A673 (cell line): ENCODE data around the gene SLC25A41. TPM values are rescaled to one million over a fixed set of nuclear protein-coding genes. Genes with fewer than 3 reads are reported as not detected.

Experiments
- BruUV-seq: library from RNA; stranded (reverse); fragments of 400-500 nt; replicated peaks from 2 replicates; lab custom pipeline; 2021; lab: Mats Ljungman, UMichigan
- CTCF ChIA-PET: fragments of 300-600 bp; sonication (Branson Sonifier 250); formaldehyde crosslinking; loops from one replicate; lab custom pipeline; 2022; ENCODE audit warnings: antibody characterized with exemption; lab: Charles Lee
- POLR2A ChIA-PET: fragments of 300-600 bp; sonication (Branson Sonifier 250); formaldehyde crosslinking; loops from one replicate; lab custom pipeline; 2022; ENCODE audit warnings: antibody characterized with exemption; ENCODE audit not compliant: low non-redundant PET; lab: Charles Lee
- DNase-seq: peaks from one replicate; pipeline ENCODE4 v3.0.0-alpha.2; 2015; ENCODE audit warnings: low spot score
- H3K27ac ChIP-seq: fragments of 200-600 bp; sonication (generic); 2 replicates; pipeline ENCODE4 v1.5.1; 2016; ENCODE audit warnings: mixed run types, low read depth, mild to moderate bottlenecking, mixed read lengths, antibody characterized with exemption, low read length; ENCODE audit not compliant: poor library complexity, severe bottlenecking
- H3K27me3 ChIP-seq: fragments of 200-600 bp; sonication (generic); replicated peaks from 2 replicates; pipeline ENCODE4 v1.6.1; 2017; ENCODE audit warnings: mixed run types, low read depth, mild to moderate bottlenecking, mixed read lengths, antibody characterized with exemption, low read length; ENCODE audit not compliant: insufficient read depth, poor library complexity
- H3K36me3 ChIP-seq: fragments of 200-600 bp; sonication (generic); 2 replicates; pipeline ENCODE4 v1.6.1; 2016; ENCODE audit warnings: mixed run types, mild to moderate bottlenecking, mixed read lengths, antibody characterized with exemption, low read length; ENCODE audit not compliant: insufficient read depth, poor library complexity, severe bottlenecking
- H3K4me1 ChIP-seq: fragments of 200-600 bp; sonication (generic); 2 replicates; pipeline ENCODE4 v1.6.1; 2017; ENCODE audit warnings: mixed run types, mild to moderate bottlenecking, mixed read lengths, antibody characterized with exemption, low read length; ENCODE audit not compliant: insufficient read depth, poor library complexity, severe bottlenecking
- H3K4me3 ChIP-seq: fragments of 200-600 bp; sonication (generic); 2 replicates; pipeline ENCODE4 v1.5.1; 2016; ENCODE audit warnings: low read depth, mixed run types, mild to moderate bottlenecking, mixed read lengths, low read length; ENCODE audit not compliant: poor library complexity, severe bottlenecking
- H3K9me3 ChIP-seq: fragments of 200-600 bp; sonication (generic); 2 replicates; pipeline ENCODE4 v1.6.1; 2016; ENCODE audit warnings: mixed run types, low read depth, mild to moderate bottlenecking, mixed read lengths, antibody characterized with exemption, low read length; ENCODE audit not compliant: poor library complexity, severe bottlenecking
- CTCF ChIP-seq: fragments of 300-800, 200-600 bp; sonication (generic); conservative IDR thresholded peaks from 2 replicates; pipeline ENCODE4 v1.5.1; 2017; ENCODE audit warnings: low read depth, mild to moderate bottlenecking, antibody characterized with exemption, low read length, moderate library complexity, mixed read lengths
- EZH2 ChIP-seq: fragments of 200-600 bp; sonication (generic); IDR thresholded peaks from 2 replicates; pipeline ENCODE4 v1.6.1; 2017; ENCODE audit warnings: borderline replicate concordance, low read depth, mild to moderate bottlenecking, mixed read lengths, antibody characterized with exemption, low read length; ENCODE audit not compliant: poor library complexity, severe bottlenecking
- intact Hi-C: fragments of 100-400 bp; cut with micrococcal nuclease; formaldehyde crosslinking; loops from one replicate; pipeline ENCODE4 v1.10.0; 2022; ENCODE audit not compliant: unreplicated experiment
- total RNA-seq: library from RNA; stranded (reverse); gene quantifications from 2 replicates; pipeline ENCODE4 v1.2.3, GENCODE V29; 2021

Gene SLC25A41
- total RNA-seq, 1 experiment from 2014 or later: 0.39 TPM

GRCh38 chr19:6412447-6413091 lies 21.0 kb downstream of the SLC25A41 start:
- Histone ChIP-seq H3K27ac (no peak overlapping the region), H3K36me3 (peaks cover 46% of the 10 kb centered on the region), H3K4me1 (no peaks in the 10 kb centered on the region), H3K9me3 (no peaks in the 10 kb centered on the region), H3K27me3 (no peaks in the 10 kb centered on the region), H3K4me3 (no peak overlapping the region)
- intact Hi-C loops: no loop called here
- POLR2A ChIA-PET: no interaction called here
- DNase-seq: peak; percentile 39
- BruUV-seq: no TSS peak
- peak; percentile 70 for TF ChIP-seq CTCF
- TF ChIP-seq EZH2: no peak
- CTCF ChIA-PET: no interaction called here

GRCh38 chr19:6412061-6412446 lies 21.5 kb downstream of the SLC25A41 start:
- peaks cover 41% of the 10 kb centered on the region for H3K36me3 ChIP-seq
- H3K4me3 ChIP-seq: no peak overlapping the region
- ChIA-PET POLR2A (no interaction called here), CTCF (no interaction called here)
- no peak for DNase-seq
- H3K4me1 ChIP-seq: no peaks in the 10 kb centered on the region
- intact Hi-C loops: no loop called here
- H3K27me3 ChIP-seq: no peaks in the 10 kb centered on the region
- no peak for TF ChIP-seq EZH2
- TF ChIP-seq CTCF: no peak
- no peak overlapping the region for H3K27ac ChIP-seq
- H3K9me3 ChIP-seq: no peaks in the 10 kb centered on the region
- BruUV-seq: no TSS peak

- TF ChIP-seq EZH2: no peak
- no peak for TF ChIP-seq CTCF
- CTCF ChIA-PET: no interaction called here
- no peak overlapping the region for H3K27ac ChIP-seq
- no peaks in the 10 kb centered on the region for H3K4me1 ChIP-seq
- H3K27me3 ChIP-seq: no peaks in the 10 kb centered on the region
- intact Hi-C loops: no loop called here
- BruUV-seq: no TSS peak
- no peak for DNase-seq
- H3K4me3 ChIP-seq: no peak overlapping the region
- peaks cover 14% of the 10 kb centered on the region for H3K36me3 ChIP-seq
- POLR2A ChIA-PET: no interaction called here
- H3K9me3 ChIP-seq: no peaks in the 10 kb centered on the region
Observed at GRCh38 chr19:6409346-6409745, 24.2 kb downstream of the SLC25A41 start.
